Fibroblast of peridontal ligament (primary cell): ENCODE results near the gene SNAPIN.

Source experiments
- DNase-seq: peaks from one replicate; pipeline ENCODE4 v3.0.0-alpha.2; 2010; ENCODE audit errors: extremely low read depth

Gene SNAPIN

DNA sequence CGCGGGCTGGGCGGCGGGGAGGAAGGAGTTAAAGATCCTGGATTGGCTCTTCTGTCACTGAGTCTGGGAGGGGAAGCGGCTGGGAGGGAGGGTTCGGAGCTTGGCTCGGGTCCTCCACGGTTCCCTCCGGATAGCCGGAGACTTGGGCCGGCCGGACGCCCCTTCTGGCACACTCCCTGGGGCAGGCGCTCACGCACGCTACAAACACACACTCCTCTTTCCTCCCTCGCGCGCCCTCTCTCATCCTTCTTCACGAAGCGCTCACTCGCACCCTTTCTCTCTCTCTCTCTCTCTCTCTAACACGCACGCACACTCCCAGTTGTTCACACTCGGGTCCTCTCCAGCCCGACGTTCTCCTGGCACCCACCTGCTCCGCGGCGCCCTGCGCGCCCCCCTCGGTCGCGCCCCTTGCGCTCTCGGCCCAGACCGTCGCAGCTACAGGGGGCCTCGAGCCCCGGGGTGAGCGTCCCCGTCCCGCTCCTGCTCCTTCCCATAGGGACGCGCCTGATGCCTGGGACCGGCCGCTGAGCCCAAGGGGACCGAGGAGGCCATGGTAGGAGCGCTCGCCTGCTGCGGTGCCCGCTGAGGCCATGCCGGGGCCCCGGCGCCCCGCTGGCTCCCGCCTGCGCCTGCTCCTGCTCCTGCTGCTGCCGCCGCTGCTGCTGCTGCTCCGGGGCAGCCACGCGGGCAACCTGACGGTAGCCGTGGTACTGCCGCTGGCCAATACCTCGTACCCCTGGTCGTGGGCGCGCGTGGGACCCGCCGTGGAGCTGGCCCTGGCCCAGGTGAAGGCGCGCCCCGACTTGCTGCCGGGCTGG lies 20.2 kb downstream of the SNAPIN start, which contains the start of gene NPR1:
TSS of gene NPR1 (plus strand) at position 170 of the 818 bp plus-strand sequence. CDS start at position 591, 421 bp downstream.
- peak; percentile 24 for DNase-seq

DNA sequence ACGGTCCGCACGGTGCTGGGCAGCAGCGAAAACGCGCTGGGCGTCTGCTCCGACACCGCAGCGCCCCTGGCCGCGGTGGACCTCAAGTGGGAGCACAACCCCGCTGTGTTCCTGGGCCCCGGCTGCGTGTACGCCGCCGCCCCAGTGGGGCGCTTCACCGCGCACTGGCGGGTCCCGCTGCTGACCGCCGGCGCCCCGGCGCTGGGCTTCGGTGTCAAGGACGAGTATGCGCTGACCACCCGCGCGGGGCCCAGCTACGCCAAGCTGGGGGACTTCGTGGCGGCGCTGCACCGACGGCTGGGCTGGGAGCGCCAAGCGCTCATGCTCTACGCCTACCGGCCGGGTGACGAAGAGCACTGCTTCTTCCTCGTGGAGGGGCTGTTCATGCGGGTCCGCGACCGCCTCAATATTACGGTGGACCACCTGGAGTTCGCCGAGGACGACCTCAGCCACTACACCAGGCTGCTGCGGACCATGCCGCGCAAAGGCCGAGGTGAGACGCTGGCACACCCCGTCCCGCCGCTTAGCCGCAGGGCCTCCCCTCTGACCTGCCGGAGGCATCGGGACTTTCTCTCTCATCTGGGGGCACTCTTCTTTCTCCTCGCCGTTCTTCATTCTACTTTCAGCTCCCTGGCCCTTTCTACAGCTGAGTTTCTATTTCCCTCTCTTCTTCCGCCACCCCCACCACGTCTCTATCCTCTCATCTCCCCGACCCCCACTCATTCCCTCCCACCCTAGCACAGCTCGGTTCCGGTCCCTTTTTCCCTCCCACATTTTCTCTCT lies 21.0 kb downstream of the SNAPIN start:
- DNase-seq, result no peak

DNA sequence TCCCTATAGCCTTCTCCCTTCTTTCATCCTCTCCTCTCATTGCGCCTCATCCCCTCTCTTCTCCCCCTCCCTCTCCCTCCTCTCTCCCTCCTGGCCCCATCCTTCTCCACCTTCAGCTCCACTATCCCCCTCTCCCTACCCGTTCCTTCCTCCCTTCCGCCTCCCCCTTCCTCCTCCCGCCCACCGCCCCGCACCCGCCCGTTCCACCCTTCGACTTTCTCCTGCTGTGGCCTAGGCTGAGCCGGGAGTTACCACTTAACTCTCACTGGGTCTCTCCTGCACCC lies 21.6 kb downstream of the SNAPIN start:
- DNase-seq, result no peak

DNA sequence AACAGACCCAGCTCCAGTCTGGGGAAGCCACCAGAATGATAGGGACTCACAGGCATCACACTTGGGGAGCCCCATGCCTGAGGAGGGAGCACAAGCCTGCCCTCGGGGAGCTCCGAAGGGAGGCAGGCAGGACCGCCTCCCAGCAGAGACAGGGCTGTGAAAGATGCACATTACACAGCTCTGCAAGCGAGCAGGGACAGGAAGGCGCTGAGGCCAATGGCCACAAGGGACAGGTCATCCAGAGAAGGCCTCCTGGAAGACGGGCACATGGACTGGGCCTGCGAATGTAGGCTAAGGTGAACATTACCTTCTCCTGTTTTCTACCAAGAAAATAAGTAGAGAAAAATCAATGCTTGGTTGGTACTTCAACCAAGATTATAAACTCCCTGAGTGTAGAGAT lies 24.2 kb downstream of the SNAPIN start:
- no peak for DNase-seq

DNA sequence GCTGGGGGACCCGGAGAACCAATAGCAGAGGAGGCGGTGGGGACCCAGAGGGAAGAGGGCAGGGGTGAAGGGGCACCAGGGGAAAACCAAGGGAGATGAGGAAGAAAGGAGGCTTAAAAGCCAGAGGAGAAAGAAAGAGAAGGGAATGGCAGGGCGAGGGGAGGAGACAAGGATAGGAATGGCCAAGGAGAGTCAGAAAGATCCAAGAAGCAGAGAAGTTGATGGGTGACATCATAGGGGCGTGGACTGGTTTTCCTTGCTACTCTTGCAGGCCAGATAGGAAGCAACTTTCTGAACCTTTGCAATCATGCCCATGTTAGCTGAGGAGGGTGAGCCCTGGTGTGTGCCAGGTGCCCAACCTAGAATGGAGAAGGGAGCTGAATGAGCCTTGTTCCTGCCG lies 25.4 kb downstream of the SNAPIN start:
- DNase-seq, result peak; percentile 31

DNA sequence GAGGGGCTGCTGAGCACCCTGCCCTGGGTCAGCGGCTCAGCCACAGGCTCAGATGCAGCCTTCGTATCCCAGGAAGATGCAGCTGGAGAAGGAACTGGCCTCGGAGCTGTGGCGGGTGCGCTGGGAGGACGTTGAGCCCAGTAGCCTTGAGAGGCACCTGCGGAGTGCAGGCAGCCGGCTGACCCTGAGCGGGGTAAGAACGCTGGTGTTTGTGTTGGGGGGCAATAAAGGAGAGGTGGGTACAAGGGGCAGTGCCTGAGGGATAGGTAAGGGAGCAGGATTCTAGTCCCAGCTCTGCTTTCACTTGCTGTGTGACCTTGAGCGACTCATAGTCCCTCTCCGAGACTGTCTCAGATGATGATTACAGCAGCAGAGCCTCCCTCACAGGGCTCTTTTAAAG lies 26.4 kb downstream of the SNAPIN start:
- DNase-seq, result no peak

DNA sequence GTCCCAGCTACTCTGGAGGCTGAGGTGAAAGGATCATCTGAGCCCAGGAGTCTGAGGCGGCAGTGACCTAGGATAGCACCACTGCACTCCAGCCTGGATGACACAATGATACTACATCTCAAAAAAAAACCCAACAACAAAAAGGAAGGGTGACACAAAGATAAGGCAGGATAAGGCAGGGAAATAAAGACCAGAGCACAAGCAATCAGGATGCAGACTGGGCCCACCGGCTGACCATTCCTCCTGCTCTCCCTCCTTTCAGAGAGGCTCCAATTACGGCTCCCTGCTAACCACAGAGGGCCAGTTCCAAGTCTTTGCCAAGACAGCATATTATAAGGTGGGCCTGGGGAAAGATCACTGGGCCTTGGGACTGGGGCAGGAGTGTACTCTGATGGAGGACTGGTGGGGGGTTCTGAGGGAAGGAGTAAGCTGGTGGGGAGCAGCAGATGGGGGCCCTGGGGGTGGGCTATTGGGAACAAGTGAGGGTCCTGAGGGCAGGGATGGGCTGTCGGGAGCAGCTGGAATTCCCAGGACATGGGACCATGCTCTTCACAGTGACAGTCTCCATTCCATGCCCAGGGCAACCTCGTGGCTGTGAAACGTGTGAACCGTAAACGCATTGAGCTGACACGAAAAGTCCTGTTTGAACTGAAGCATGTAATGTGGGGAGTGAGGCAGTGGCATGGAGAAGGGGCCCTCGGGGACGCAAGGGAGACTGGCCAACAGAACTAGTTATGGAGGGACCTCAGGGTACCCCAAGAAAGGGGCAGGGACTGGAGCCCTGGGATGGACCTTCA lies 27.2 kb downstream of the SNAPIN start:
- DNase-seq, result no peak

DNA sequence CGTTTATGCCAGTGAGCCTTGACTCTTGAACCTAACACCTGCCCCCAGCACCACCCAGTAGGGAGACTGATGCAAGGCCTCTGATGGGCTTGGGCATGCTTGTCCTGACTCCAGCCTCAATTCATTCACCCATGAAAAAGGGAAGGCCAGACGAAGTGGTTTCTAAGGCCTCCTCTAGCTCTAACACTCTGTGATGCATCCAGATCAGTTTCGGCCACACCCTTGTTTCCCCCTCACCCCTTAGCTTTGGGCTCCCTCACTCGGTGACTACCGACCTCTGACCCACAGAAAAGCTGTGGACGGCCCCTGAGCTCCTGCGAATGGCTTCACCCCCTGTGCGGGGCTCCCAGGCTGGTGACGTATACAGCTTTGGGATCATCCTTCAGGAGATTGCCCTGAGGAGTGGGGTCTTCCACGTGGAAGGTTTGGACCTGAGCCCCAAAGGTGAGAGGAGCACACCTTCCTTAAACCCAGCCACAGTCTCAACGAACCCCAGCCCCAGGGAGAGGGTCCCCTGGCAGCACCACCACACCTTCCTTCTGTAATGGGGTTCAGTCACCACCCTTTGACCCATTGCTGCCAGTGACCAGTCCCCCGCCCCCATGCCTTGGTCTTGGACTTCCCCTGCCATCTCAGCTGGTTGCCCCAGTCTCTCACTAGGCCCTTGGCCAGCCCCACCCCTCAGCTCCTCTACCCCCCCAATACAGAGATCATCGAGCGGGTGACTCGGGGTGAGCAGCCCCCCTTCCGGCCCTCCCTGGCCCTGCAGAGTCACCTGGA lies 29.0 kb downstream of the SNAPIN start:
- DNase-seq, result no peak

DNA sequence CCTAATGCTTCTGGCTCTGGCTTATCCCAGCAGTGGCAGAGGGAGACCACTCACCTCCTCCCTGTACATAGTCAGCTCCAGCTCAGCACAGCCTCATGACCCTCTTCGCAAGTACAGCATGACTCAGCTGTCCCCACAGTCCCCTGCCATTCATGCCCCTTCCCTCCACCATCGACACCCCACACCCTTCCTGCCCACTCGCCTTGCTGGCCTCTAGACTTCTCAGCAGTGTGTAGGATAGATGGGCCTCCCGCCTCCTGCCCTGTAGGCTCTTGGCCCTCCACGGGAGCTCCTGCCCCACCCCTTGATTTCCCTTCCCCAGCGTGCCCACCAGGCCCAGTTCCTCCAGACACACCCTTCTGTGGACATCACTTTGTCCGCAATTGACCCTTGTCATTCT lies 29.8 kb downstream of the SNAPIN start:
- no peak for DNase-seq

DNA sequence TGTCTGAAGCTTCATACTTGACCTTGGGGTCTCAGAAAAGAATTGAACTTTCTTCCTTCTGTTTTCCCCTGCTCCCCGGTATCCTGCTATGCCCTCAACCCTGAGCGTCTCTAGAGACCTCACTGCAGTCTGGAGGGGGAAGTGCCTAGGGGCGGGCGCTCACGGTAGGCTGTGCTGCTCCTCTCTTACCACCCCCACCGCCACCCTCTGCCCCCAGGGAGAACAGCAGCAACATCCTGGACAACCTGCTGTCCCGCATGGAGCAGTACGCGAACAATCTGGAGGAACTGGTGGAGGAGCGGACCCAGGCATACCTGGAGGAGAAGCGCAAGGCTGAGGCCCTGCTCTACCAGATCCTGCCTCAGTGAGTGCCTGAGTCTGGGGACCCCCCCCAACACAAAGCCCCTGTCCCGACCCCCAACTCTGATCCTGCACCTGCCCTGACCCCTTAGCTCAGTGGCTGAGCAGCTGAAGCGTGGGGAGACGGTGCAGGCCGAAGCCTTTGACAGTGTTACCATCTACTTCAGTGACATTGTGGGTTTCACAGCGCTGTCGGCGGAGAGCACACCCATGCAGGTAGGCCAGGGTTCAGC lies 30.3 kb downstream of the SNAPIN start:
- no peak for DNase-seq

DNA sequence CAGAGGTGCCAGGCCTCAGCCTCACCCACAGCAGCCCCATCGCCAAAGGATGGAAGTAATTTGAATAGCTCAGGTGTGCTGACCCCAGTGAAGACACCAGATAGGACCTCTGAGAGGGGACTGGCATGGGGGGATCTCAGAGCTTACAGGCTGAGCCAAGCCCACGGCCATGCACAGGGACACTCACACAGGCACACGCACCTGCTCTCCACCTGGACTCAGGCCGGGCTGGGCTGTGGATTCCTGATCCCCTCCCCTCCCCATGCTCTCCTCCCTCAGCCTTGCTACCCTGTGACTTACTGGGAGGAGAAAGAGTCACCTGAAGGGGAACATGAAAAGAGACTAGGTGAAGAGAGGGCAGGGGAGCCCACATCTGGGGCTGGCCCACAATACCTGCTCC lies 35.0 kb downstream of the SNAPIN start:
- DNase-seq, result no peak

DNA sequence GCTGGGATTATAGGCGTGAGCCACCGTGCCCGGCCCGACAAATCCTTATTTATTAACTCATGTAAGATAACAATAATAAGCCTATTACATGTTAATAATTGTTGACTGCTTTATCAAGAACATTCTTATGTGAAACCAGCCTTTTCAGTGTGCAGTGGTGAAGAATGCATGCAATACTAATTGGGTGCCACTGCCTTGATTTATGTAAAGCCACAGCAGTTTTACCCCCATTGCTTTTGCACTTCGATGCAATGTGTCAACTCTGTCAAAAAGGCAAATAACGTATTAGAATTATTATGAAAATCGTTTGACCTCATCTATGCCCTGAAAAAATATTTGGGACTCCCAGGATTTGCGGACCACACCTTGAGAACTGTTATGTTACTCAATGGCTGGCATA lies 38.2 kb downstream of the SNAPIN start:
- no peak for DNase-seq

DNA sequence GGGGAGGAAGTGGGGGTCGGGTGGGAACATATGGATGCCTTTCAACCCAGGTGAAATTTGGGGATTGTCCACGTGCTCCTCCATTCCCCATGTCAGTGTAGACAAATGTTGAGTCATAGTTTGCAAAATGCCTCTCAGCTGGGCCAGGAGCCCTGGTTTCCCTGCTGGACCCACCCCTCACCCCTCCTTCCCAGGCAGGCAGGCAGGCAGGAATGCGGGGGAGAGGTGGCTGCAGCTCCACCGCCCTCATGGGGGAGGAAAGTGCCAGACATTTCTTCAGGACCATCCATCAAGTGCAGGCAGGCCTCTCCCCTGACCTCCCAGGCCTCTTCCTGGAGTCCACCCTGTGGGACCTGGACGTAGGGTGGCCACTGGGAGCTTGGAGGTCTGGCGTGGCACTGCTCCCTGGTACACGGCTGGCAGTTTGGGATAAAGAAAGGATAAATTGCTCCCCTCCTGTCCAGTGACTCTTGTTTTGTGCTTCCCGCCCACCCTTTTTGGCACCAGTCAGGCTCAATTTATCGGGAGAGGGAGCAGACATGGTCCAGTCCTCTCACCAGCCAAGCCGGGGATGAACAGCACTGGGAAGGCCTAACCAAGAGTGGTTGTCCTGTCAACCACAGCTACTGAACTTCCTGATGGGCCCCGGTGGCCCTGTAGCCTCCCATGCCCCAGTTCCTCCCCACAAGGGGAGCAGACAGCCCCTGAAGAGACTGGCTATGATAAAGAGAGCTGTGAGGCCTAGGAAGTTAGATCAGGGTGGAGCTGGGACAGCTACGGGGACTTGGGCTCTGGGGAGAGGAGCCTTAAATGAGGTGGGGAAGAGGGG lies 38.9 kb downstream of the SNAPIN start:
- DNase-seq, result no peak

DNA sequence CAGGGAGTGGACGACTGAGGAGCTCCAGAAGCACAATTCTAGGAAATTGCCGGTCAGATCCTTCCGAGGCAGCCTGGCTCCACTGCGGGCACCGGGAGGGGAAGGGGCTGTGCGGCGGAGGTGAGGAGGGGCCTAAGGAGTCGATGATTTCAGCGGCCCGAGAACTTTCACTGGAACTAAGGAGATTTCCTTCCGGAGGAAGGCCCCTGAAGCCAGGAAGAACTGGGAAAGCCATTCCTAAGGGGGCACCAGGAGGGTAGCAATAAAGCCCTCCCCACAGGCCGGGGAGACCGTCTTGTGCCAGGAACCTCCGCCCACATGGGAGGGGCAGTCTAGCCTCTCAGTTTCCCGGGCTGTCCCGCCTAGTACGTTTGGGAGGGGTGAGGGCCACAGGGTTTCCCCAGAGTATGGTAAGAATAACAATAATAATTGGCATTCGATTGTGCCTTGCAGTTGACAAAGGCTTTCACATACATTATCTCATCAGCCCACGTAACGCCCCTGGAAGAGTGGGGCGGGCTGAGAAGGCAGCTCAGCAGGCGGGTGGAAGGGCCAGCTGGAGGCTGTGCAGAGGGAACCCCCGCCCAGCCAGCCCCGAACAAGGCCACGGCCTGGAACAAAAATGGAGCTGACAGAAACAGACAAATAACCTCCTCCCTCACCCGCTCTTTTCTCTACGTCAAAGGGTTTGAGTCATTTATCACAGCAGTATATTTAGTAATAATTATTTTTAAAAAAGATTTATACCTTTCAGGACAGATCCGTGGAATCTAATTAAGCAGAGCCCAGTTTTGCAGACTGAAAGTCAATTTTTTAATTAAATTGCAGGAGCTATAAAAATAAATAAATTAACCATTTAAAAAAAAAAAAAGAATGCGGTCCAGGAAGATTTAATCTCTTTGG lies 39.8 kb downstream of the SNAPIN start:
- no peak for DNase-seq

DNA sequence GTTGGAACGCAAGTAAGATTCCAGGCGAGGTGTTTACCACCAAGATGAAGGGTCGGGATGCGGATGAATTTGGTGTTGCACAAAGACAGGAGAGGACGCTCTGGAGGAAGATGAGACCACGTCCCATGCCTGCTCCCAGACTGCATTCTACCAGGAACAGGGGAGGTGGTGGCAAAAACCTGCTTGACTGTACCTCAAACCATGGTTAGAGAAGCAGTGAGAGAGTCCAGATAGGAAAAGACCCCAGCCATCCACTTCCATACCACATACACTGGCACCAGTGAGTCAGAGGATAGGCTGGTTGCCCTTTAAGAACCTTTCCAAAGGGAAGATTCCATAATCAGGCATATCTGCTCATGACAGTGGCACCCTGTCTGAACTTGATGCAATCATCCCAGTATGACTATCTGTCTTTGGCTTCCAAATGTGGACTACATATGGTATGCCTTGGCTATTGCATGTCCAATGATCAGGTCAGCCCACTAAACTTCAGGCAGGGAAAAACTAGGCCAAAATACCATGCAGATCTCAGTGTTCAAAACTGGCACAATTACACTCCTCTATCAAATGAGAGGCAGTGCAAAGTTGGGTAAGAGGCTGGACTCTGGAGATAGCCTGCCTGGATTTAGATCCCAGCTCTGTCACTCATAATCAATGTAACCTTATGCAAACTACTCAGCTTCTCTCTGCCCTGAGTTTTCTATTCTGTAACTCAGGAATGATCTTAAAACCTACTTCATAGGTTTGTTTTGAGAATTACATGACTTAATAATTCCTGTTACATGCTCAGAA lies 40.6 kb downstream of the SNAPIN start:
- DNase-seq, result peak; percentile 69

DNA sequence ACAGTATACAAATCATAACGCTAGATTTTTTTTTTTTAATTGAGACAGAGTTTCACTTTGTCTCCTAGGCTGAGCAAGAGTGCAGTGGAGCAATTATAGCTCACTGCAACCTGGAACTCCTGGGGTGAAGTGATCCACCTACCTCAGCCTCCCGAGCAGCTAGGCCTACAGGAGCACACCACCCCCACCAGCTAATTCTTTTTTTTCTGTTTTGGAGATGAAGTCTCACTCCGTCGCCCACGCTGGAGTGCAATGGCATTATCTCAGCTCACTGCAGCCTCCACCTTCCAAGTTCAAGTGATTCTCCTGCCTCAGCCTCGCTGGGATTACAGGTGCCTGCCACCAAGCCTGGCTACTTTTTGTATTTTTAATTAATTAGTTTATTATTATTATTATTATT lies 41.3 kb downstream of the SNAPIN start:
- no peak for DNase-seq

DNA sequence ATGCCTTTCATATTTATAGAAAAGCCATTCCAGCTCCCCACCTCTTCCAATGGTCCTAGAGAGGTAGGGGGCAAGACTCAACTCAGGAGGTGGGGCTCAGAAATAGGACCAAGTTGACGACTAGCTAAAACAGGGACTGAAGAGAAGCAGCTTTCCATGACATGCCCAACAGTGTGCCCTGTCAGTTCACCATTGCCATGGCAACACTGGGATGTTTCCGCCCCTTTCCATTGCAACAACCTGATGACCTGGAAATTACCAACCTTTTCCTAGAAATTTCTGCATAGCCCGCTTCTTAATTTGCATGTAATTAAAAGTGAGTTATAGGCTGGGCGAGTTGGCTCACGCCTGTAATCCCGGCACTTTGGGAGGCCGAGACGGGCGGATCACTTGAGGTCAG lies 47.0 kb downstream of the SNAPIN start:
- DNase-seq, result no peak

DNA sequence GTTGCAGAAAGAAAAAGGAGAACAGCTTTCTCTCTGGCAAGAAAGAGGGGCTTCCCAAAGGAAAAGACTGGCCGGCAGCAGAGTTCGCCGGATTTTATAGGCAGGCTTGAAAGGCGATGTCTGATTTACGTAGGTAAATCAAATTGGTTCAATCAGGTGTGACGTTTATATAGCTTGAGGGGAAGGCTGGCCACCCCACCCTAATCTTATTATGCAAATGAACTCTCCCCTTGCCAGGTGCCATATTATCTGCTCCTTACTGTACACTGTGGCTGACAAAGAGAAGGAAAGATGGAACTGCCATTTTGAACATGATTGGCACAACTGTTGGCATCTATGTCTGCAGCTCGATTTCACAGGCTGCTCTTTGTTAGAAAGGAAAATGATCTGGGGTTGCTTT lies 52.5 kb downstream of the SNAPIN start:
- DNase-seq, result no peak
